ENCODE measurements around the gene SGSM2.

Gene SGSM2

GRCh38 chr17:2397247-2398171 is 60.2 kb downstream of the SGSM2 start:
- TF ChIP-seq CTCF (IDR thresholded peaks at IDR 0.05; ENCODE audit: insufficient read depth, low read length, poor library complexity, severe bottlenecking) = no peak
- H3K27me3 ChIP-seq (replicated peaks; ENCODE audit: control insufficient read depth, insufficient read depth, low read length) = no peaks in the 10 kb centered on the region
- DNase-seq (ENCODE audit: extremely low read depth, insufficient read length) = no peak
- peak overlapping the region; percentile 60 for H3K4me3 ChIP-seq (replicated peaks; ENCODE audit: low read depth, low read length)
- no peaks in the 10 kb centered on the region for H3K36me3 ChIP-seq (ENCODE audit: control insufficient read depth, insufficient read depth, low read length)

DNA sequence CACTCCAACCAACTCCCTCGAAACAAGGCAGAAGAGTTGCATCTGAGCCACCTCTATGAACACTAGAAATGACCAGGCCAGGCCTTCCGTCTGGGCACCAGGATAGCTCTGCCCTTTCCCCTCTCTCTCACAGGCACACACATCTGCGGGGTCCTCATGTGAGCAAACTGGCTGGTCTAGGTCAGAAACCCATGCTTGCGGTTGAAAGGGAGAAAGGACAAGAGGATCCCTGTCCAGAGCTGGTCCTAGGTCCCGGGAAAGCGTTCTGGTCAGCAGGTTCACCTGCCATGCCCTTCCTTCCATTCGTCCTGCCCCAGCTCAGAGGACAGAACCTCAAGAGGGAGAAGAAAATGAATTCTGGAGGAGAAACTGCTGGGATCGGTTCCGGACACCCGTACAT is 60.9 kb downstream of the SGSM2 start:
- Histone ChIP-seq H3K27me3 (replicated peaks; ENCODE audit: control insufficient read depth, insufficient read depth, low read length) (no peaks in the 10 kb centered on the region), H3K36me3 (ENCODE audit: control insufficient read depth, insufficient read depth, low read length) (no peaks in the 10 kb centered on the region), H3K4me3 (replicated peaks; ENCODE audit: low read depth, low read length) (no peak overlapping the region)
- no peak for DNase-seq (ENCODE audit: extremely low read depth, insufficient read length)
- no peak for TF ChIP-seq CTCF (IDR thresholded peaks at IDR 0.05; ENCODE audit: insufficient read depth, low read length, poor library complexity, severe bottlenecking)

DNA sequence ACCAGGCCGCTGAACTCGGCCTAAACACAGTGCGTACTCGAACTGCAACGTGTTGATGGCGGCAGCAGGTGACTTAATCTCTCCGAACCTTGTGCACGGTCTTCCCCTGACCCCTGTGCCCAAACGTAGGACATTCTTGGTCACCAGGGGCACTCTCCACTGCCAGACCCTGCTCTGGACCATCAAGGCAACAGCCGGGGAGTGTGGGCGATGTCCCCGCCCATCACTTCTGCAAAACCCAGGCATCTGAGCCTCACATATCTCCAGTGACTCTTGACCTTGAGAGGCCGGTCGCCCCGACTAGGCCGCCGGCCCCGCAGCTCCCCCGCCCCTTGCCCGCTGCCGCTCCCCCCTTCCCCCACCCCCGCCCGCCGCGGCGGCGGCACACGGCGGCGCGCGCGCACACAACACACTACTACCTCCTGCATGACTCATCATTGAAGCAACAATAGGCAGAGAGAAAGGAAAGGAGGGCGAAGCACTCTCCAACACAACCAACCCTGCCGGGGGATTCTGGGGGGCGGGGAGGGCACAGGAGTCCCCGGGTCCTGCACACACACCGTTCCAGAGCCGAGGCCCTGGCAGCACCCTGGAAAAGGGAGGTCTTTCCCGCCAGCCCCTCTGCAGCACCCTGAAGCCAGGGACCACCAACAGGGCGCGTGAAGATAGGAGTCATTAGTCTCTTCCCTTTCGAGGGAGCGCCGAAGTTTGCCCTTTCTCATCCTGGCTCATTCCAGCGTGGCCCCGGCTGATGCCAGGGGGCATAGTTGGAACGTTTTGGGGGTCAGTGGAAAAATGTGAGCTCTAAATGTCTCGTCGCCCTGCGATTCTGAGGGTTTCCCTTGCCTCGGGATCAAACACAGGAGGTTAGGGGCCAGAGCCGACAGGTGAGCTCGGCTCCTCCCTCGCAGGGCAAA is 61.6 kb downstream of the SGSM2 start:
- DNase-seq (ENCODE audit: extremely low read depth, insufficient read length) = peak; percentile 56
- Histone ChIP-seq H3K4me3 (replicated peaks; ENCODE audit: low read depth, low read length) (peak overlapping the region; percentile 66), H3K27me3 (replicated peaks; ENCODE audit: control insufficient read depth, insufficient read depth, low read length) (no peaks in the 10 kb centered on the region), H3K36me3 (ENCODE audit: control insufficient read depth, insufficient read depth, low read length) (no peaks in the 10 kb centered on the region)
- TF ChIP-seq CTCF (IDR thresholded peaks at IDR 0.05; ENCODE audit: insufficient read depth, low read length, poor library complexity, severe bottlenecking) = no peak

- no peak for TF ChIP-seq CTCF (IDR thresholded peaks at IDR 0.05; ENCODE audit: insufficient read depth, low read length, poor library complexity, severe bottlenecking)
- no peaks in the 10 kb centered on the region for H3K36me3 ChIP-seq (ENCODE audit: control insufficient read depth, insufficient read depth, low read length)
- DNase-seq (ENCODE audit: extremely low read depth, insufficient read length) = peak; percentile 97
- no peaks in the 10 kb centered on the region for H3K27me3 ChIP-seq (replicated peaks; ENCODE audit: control insufficient read depth, insufficient read depth, low read length)
- peak overlapping the region; percentile 98 for H3K4me3 ChIP-seq (replicated peaks; ENCODE audit: low read depth, low read length)
Measured at GRCh38 chr17:2399572-2400473, 62.5 kb downstream of the SGSM2 start.

GRCh38 chr17:2400474-2400866 is 63.2 kb downstream of the SGSM2 start:
- Histone ChIP-seq H3K27me3 (replicated peaks; ENCODE audit: control insufficient read depth, insufficient read depth, low read length) (no peaks in the 10 kb centered on the region), H3K36me3 (ENCODE audit: control insufficient read depth, insufficient read depth, low read length) (no peaks in the 10 kb centered on the region), H3K4me3 (replicated peaks; ENCODE audit: low read depth, low read length) (peak overlapping the region; percentile 98)
- no peak for DNase-seq (ENCODE audit: extremely low read depth, insufficient read length)
- TF ChIP-seq CTCF (IDR thresholded peaks at IDR 0.05; ENCODE audit: insufficient read depth, low read length, poor library complexity, severe bottlenecking) = no peak

All from GM06990 (cell line).